ENCODE data around the gene SCYL1.
A peak's percentile ranks its signal among the peaks of the same experiment; 100 is the strongest.

The SCYL1 gene

DNA sequence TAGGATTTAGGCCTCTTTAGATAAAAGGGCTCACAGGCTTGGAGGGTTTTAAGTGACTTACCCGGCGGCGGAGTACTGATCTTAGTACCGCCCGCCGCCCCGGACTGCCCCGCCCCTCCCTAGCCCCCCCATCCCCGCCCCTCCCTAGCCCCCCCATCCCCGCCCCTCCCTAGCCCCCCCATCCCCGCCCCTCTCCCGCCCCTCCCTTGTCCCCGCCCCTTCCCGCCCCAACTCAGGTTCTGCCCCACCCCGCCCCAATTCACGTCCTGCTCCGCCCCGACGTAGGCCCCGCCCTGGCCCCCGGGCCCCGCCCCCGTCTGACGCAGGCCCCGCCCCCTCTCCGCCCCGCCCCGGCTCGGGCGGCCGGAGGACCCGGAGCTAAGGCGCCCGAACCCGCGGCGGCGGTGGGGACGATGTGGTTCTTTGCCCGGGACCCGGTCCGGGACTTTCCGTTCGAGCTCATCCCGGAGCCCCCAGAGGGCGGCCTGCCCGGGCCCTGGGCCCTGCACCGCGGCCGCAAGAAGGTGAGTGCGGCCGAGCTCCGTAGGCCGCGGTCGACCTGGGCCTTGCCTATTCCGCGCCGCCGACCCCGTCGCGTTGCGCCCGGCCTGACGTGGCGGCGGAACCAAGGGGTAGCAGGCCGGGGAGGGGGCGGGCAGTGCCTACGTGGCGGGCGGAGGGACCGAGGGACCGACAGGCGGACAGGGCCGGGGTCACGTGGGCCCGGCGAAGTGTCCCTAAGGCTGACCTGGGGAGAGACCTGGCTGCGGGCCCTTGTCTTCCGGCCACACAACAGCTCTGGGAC, at the start of gene SCYL1:
Gene SCYL1 (plus strand): TSS at position 343 of the 805 bp plus-strand sequence. CDS start 71 bp downstream, at position 414.
- peak in 1 of 2 experiments; percentile 25 for DNase-seq

DNA sequence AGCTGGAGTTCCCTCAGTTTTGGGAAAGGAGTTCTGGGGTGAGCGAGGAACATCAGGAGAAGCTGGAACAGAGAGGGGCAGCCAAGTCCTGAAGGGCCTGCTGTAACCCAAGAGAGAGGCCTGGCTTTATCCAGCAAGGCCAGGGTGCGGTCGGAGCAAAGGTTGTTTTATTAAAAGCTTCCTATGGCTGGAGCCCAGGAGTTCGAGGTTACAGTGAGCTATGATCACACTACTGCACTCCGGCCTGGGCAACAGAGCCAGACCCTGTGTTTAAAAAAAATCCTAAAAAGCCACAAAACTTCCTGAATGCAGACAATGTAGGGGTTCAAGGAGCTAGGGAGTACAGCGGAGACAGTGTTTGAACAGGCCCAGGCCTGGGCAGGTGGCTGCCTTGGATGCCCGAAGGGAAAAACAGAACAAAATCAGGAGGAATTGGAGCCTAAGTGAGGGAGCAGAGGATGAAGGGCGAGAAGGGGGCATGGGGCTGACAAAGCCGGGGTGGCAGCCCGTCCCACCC, 48.2 kb upstream of the SCYL1 start:
- no peak for DNase-seq

DNA sequence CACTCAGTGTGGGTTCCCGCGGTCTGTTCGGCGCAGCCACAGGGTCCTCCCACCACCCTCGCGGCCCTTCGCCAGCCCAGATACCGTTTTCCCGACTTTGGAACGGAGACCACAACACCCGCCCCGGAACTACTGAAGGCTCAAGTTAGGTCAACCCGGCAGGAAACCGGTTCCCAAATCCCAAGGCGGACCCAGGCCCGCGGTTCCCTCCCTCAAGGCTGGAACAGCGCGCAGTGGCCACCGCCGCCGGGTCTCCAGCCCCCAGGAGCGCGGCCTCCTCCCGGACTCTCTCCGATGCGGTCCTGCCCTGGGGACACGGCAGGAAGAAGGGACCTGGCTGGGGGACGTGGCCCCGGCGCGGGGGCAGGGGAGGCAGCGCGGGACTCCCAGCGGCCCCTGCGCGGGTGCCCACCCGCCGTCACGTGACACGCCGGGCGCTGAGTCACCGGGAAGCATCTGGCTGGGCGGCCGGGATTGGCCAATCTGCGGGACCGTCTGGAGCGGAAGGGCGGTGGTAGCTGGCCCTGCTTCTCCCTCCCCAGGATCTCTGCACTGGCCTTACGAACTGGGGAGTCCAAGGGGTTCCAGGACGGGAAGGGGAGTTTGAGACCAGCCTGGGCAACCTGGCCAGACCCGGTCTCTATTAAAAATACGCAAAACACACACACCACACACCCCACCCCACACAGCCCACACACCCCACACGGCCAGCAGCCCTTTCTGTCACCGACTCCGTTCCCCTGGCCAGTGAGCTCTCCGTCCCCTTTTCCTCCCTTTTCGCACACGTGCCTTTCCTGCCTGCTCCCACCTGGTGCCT, 47.5 kb upstream of the SCYL1 start:
- DNase-seq = peak; percentile 59 to 82

DNA sequence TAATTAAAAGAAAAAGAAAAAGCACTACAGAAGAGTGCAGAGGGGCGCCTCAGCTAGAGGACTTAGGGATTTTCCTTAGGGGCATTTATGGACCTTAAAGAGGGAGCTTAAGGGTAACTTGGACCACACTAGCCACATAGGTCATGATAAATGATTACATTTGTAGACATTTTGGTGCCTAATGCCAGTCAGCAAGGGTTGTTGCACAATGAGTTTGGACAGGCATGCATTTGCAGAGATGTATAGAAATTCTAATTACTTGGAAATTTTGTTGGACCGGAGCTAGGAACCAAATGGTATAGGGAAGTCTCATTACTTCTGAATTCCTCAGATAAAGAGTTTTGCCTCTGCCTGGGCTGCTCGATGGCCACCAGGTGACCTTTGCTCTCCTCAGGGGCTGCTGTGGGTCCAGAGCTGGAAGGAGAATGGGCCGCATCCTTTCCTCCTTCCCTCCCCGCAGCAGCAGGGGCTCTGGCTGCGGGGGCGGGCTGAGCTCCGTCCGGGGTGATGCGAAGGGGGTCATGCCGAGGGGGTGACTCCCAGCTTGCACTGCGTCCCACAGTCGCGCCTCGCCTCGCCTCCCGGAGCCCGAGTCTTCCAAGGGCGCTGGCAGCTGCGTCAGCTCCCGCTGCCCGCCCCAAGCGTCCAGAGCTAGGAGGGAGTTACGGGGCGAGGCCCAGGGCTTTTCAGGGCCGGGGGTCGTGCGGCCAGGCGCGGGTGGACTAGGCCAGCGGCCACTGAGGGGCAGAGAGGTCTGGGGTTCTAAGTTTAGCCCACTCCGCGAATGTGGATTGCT, 46.3 kb upstream of the SCYL1 start:
- no peak for DNase-seq

DNA sequence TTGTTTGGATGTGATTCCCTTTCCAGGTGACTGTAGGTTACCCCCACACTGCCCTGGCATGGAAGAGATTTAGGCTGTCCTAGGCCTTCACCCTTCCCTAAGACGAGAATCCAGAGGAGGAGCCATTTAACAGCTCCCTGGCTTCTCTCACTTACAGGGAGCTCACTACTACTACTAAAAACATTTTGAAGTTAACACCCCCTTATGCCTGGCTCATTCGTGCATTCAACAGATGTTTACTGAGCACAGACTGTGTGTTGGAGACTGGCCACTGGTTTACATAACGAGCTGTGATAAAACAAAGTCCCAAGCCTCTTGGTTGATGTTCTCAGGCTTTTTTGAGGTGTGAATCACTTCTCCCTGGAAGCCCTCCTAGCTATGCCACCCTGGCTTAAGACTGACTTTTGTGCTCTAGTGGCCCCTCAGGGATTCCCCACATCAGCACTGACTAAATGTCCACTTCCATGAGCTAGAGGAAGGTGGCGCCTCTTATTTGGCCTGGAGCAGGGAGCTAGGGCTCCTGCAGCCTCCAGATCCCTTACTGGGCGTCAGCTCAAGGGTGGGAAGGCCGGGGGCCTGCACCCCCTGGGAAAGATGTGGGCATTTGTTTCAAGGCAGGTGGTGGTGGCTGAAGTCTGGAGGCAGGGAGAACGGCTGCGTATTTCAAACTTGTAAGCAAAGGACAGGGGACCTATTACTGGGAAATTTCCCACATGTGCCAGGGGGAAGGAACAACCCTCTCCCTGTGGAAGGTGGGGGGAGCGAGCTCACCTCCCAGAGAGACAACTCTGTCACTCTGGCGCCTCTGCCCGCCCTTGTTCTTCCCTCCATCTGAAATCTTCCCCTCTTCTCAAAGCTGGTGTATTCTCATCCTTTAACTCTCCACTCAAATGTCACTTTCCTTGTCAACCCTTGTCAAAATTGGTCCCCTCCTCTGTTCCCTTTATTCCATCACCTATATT, 45.4 kb upstream of the SCYL1 start:
- DNase-seq = no peak

DNA sequence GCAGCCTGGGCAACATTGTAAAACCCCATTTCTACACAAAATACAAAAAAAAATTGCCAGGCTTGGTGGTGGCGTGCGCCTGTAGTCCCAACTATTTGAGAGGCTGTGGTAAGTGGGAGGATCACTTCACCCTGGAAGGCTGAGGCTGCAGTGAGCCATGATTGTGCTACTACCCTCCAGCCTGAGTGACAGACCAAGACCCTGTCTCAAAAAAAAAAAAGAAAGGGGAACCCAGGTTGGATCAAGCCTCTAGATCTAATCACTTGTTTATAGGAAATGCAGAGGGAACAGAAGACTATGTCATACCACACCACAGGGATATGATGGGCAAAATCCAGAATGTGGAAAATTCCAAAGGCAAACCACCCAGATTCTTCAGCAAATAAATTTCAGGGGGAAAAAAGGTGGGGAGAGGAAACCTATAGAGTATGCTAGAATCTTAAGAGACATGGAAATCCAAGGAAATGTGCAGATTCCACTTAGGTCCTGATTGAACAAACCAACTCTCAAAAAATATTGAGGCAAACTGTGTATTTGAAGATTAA, 42.5 kb upstream of the SCYL1 start:
- DNase-seq = no peak

DNA sequence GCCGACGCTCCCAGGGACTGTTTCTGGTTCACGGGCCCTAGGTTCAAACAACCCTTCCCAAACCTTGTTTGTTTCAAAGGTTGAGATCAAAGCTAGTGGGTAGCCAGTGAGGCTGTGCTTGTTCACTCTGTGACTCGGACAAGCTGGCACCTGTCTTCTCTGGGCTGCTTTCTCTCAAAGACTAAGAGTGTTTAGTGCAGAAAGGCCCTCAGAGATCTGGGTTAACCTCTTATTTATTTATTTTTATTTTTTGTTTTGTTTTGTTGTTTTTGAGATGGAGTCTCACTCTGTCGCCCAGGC, 39.0 kb upstream of the SCYL1 start:
- no peak for DNase-seq

DNA sequence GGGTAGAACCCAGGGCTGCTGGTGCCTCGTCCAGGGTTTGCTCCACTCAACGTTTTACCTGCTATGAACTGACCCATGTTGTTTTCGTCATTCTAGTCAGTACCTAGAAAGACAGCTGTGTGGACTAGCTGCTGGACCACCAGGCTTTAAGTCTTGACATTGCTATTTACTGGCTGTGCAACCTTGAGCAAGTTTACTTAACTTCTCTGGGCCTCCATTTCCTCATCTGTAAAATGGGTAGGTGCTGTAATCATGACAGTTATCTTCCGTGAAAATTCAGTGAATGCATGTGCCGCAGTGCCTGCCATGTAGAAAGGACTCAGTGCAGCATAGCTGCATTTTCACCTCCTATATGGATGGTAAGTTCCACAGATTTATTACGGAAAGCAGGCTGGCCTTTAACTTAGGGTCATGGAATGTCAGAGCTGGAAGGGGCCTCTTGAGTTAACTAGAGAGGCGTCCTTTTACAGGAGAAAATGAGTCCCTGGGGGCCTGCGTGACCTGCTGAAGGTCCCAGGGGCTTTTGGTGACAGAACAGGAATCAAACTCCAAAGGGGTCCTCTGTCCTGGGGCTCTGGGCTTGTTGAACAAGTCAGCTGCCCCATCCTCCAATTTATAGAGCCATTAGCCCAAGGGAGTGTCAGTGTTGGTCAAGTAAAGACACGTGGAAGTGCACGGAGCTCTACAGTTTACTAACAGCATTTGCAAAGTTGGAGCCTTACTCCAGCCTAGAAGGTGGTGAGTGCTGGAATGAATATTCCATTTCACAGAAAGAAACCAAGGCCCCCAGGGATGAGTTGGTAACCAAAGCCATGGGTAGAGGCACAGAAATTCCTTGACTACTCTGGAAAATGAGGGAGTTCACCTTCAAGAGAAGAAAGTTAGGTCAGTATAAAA, 38.1 kb upstream of the SCYL1 start:
- no peak for DNase-seq

DNA sequence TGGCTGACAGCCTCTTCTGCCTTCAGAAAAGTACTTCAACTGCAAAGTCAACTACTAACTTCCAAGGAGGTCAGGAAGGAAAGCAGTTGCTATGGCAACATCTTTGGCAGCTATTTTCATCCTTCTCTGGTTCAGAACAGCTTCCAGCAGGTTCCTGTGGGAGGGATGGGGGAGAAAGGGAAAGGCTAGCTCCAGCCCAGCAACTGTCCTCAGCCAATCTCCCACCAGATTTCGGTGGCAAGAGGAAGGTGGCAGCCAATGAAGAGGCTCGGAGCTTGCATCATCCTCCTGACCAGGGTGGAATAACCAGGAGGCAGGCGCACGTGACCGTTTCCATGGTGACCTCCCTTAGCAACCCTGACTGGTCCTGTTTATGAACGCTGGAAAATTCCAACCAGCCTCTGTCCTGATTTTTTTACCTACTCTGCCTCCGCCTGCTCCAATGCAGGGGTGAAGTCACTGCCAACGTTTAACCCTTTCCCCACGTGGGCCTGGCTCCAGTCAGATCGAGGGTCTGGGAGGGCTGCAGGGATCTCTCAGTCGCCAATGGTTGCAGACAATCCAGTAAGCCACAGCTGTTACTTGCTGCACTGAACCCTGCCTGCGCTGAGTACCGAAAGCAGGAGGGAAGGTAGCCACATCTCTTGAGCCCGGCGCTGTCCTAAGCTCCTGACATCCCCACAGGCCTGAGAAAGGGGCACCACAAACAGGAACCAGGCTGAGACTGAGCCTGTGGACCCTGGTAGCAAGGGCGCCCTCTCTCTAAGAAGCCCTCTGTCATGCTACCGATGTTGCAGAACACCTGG, 37.2 kb upstream of the SCYL1 start:
- peak; percentile 100 for DNase-seq

DNA sequence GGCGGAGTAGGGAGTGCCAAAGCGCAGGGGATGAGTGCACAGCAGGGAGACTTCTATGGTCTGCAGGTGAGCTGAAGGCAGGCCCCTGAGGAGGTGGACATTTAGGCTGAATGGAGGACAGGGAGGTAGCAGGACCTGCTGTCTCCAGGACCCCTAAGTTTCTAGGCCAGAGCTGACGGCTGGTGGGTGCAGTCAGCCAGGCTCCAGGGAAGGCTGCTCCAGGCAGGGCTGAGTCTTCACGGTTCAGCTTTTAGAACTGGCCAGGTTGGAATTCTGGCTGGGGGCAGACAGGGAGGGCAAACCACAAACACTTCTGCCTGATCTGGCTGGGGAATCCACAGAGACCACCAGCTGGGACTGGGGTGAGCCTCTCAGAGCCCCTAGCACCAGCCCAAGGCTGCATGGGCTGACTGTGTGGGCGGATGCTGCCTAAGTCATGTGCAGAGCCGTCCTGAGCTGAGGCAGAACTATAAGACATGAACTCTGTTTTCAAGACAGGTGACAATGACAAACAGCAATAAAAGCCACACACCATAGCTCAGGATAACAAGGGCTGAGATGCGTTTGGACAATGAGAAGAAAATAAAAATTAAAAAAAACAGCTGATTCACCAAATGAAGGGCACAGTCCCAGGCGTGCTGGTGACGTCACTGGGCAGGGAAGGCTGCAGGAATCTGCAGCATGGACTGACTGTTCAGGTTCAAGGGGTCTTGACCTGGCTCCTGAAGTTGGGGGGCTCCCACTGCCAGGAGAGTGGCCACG, 36.4 kb upstream of the SCYL1 start:
- no peak for DNase-seq

DNA sequence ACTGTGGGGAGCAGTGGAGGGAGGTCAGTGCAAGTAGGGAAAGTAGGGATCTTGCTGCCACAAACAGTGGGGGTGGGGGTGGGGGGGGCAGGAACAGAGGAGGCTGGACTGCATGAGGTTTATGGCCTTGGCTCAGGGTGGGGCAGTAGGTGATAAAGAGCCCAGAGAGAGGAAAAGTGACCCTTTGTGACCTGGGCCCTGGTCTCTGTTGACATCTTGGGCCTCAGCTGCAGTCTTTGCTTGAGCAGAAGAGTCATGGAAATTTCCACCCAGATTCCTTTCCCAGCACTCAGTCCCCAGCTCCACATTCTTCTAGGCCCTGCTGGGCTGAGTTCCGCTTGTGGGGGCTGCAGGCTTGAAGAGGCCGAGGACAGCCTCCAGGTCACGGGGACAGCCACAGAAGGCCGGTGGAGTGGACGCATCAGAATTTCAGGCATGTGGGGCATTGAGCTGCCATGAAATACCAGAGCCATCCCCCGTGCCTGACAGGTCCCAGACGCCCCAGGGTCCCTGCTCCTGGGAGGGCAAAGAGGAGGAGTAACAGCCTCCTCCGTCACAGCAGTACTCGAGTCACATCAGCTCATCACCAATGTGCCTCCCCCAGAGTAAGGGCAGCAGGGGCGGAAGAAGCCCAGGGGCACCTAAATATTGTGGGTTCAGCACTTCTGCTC, 35.7 kb upstream of the SCYL1 start:
- peak; percentile 52 to 78 for DNase-seq

DNA sequence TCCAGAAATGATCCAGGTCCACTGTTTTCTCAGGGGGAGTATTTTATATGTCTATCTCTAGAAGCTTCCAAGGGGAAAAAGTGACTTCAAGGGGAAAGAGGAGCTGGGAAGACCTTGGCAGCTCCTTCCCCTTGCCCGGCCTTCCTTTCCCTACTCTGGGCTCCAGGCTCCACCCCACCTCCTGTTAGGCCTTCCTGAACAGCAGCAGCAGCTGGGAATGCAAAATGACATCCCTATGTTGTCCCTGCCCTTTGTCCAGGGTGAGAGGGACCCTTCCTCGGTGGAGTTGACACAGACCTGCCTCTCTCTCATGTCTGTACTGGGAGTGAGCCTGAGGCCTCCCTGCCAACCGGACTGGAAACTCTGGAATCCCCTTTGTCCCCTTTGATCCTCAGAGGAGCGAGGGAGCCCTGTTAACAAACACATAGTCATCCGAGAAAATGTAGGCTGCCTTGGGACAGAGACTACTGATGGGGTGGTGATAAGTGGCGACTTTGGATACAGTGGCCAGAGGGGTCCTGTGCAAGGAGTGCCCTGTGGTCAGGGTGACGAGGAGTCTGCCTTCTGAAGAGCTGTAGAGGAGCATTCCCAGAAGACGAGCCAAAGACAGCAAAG, 35.1 kb upstream of the SCYL1 start:
- DNase-seq = no peak

DNA sequence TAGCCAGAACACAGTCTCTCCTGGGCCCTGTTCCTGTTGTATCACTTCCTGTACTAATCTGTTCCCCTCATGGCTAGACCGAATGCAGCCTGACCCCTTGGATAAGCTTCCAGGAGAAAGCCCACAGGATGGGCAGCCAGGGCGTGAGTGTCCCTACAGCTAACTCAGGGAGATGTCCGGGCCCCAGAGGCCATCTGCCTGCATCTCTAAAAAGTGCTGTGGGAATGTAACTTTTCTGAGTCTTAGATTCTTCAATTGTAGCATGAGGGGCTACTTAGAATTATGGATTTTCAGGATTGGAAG, 33.8 kb upstream of the SCYL1 start:
- no peak for DNase-seq

DNA sequence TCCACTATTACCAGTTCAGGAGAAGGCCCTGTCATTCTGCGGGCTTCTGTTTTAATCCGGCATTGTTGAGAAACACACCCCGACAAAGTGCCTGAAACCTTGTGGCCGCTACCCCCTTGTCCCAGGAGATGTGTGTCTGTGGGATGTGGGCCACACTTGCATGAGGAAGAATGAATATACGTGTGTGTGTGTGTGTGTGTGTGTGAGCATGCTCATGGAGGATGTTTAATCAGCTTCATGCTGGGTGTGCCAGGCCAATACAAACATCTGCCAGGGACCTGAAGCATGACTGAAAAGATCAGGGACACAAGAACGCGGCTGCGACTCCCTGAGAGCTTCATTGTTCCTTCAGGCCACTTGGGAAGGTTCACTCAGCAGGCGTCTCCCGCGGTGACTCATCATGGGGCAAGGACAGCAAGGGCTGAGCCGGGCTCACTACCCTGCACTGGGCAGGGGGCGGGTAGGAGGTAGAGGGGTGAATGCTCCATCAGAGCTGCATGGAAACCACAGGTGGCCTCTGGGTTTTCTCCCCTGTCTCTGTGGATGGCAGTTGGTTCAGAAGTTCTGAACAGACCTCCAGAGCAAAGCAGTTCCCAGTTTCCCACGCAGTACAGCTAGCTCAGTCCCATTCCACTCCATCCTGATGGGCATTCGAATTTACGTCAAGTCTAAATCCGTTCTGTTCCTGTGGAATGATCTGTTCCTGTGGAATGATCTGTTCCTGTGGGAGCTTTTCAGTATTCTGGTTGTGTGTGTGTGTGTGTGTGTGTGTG, 33.1 kb upstream of the SCYL1 start:
- DNase-seq = no peak

DNA sequence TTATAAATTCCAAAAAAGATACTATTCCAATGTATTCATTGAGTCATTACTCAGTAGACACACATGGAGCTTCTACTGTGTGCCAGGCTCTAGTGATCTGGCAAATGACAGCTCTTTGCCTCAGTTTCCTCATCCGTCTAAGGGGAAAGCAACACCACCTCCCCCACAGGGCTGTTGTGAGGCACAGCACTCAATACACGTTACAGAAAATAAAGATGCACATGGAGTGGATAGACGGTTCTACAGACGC, 32.6 kb upstream of the SCYL1 start:
- no peak for DNase-seq

DNA sequence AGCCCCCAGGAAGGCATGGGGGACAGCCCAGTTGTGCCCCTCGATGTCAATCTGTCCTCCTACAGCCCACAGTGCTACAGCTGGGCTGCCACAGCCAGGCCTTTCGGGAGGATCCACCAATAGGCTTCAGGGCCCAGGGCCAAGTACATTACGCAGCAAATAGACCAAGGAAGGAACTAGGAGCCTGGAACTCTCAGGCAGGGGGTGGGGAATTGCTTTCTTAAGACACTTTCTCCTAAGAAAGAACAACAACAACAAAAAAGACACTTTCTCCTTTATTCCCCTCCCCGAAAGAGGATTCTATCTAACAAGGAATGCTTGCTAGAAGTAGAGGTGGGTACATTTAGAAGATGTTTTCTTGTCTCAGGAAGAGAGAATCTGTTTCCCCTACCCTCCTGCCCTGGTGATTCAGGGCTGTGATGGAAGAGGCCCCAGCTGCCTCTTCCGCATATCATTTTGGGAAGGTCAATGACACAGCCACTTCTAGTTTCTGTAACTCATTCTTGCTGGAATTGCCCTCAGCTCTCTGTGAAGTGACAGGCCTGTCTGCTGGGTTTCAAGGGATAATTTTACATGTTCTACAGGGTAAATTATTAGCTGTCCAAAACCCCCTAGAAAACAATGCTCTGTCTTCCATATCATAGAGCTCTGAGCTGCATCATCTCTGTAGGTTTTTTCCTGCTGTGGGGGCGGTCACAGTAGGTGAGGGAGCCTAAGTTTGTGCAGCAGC, 32.1 kb upstream of the SCYL1 start:
- no peak for DNase-seq
